ENCODE measurements around the gene CLCA2. TPM values are rescaled to one million over a fixed set of nuclear protein-coding genes. Genes with fewer than 3 reads are reported as not detected.

CLCA2 gene
- total RNA-seq, 1 donor from 2014 or later = not detected

- no peaks in the 10 kb centered on the region for H3K9me3 ChIP-seq (ENCODE audit: low read depth)
- H3K4me3 ChIP-seq = no peak overlapping the region
- H3K4me2 ChIP-seq = no peak overlapping the region
- peak; percentile 15 for DNase-seq (ENCODE audit: low spot score)
- no peaks in the 10 kb centered on the region for H4K20me1 ChIP-seq (ENCODE audit: low read depth)
- no peaks in the 10 kb centered on the region for H3K27me3 ChIP-seq
- Mint-ChIP-seq H3K4me3 (no peak overlapping the region), H3K27me3 (ENCODE audit: insufficient read depth, low read depth) (no peaks in the 10 kb centered on the region), H3K36me3 (no peaks in the 10 kb centered on the region), H3K4me1 (peaks cover 5% of the 10 kb centered on the region), H3K9me3 (no peaks in the 10 kb centered on the region), H3K27ac (no peak overlapping the region)
- H2AFZ ChIP-seq (replicated peaks) = no peak overlapping the region
- H3K36me3 ChIP-seq = no peaks in the 10 kb centered on the region
- H3K9ac ChIP-seq = no peak overlapping the region
- no peaks in the 10 kb centered on the region for H3K79me2 ChIP-seq (ENCODE audit: low read depth)
- H3K4me1 ChIP-seq = no peaks in the 10 kb centered on the region
- H3K27ac ChIP-seq = no peak overlapping the region
- H3F3A ChIP-seq (ENCODE audit: low read depth) = no peaks in the 10 kb centered on the region
- TF ChIP-seq EZH2phosphoT487 (IDR thresholded peaks at IDR 0.05) (no peak), CTCF (IDR thresholded peaks at IDR 0.05) (peak; percentile 49)
Measured at GRCh38 chr1:86419277-86419903, 4.6 kb upstream of the CLCA2 start.

- Histone ChIP-seq H4K20me1 (ENCODE audit: low read depth) (no peaks in the 10 kb centered on the region), H2AFZ (replicated peaks) (no peak overlapping the region)
Measured at GRCh38 chr1:86421601-86422280, 2.2 kb upstream of the CLCA2 start.

GRCh38 chr1:86423473-86423872, 498 bp upstream of the CLCA2 start:
- Histone ChIP-seq H2AFZ (replicated peaks) (no peak overlapping the region), H3K36me3 (no peaks in the 10 kb centered on the region), H3F3A (ENCODE audit: low read depth) (no peaks in the 10 kb centered on the region), H3K27me3 (no peaks in the 10 kb centered on the region), H3K4me3 (no peak overlapping the region), H3K4me1 (no peaks in the 10 kb centered on the region), H3K9ac (no peak overlapping the region), H3K9me3 (ENCODE audit: low read depth) (no peaks in the 10 kb centered on the region), H3K79me2 (ENCODE audit: low read depth) (no peaks in the 10 kb centered on the region), H3K4me2 (no peak overlapping the region), H4K20me1 (ENCODE audit: low read depth) (no peaks in the 10 kb centered on the region), H3K27ac (no peak overlapping the region)
- Mint-ChIP-seq H3K9me3 (no peaks in the 10 kb centered on the region), H3K27me3 (ENCODE audit: insufficient read depth, low read depth) (no peaks in the 10 kb centered on the region), H3K4me3 (no peak overlapping the region), H3K4me1 (peaks cover 5% of the 10 kb centered on the region), H3K36me3 (no peaks in the 10 kb centered on the region), H3K27ac (no peak overlapping the region)
- TF ChIP-seq CTCF (IDR thresholded peaks at IDR 0.05) = no peak
- TF ChIP-seq EZH2phosphoT487 (IDR thresholded peaks at IDR 0.05) = no peak
- TF ChIP-seq EZH2 (IDR thresholded peaks at IDR 0.05) = no peak
- no peak for DNase-seq (ENCODE audit: low spot score)

More at GRCh38 chr1:86421601-86422280, 2.2 kb upstream of the CLCA2 start:
- no peak overlapping the region for H3K27ac ChIP-seq
- no peaks in the 10 kb centered on the region for H3K9me3 Mint-ChIP-seq
- H3K36me3 ChIP-seq = no peaks in the 10 kb centered on the region
- H3K4me1 Mint-ChIP-seq = peaks cover 5% of the 10 kb centered on the region
- H3K9me3 ChIP-seq (ENCODE audit: low read depth) = no peaks in the 10 kb centered on the region
- no peaks in the 10 kb centered on the region for H3K36me3 Mint-ChIP-seq
- no peak overlapping the region for H3K4me2 ChIP-seq
- TF ChIP-seq EZH2phosphoT487 (IDR thresholded peaks at IDR 0.05) (no peak), CTCF (IDR thresholded peaks at IDR 0.05) (no peak), EZH2 (IDR thresholded peaks at IDR 0.05) (no peak)
- no peak overlapping the region for H3K9ac ChIP-seq
- no peak for DNase-seq (ENCODE audit: low spot score)
- H3K27ac Mint-ChIP-seq = no peak overlapping the region
- no peaks in the 10 kb centered on the region for H3K27me3 Mint-ChIP-seq (ENCODE audit: insufficient read depth, low read depth)
- H3K4me3 ChIP-seq = no peak overlapping the region
- H3K27me3 ChIP-seq = no peaks in the 10 kb centered on the region
- no peaks in the 10 kb centered on the region for H3F3A ChIP-seq (ENCODE audit: low read depth)
- no peaks in the 10 kb centered on the region for H3K4me1 ChIP-seq
- H3K79me2 ChIP-seq (ENCODE audit: low read depth) = no peaks in the 10 kb centered on the region
- no peak overlapping the region for H3K4me3 Mint-ChIP-seq

Measured in neural progenitor cell (in vitro differentiated cells).